BJ (cell line): ENCODE measurements around the gene FPR3. TPM values are rescaled to one million over a fixed set of nuclear protein-coding genes. Genes with fewer than 3 reads are reported as not detected.

ENCODE experiments used
- CTCF ChIA-PET: fragments of 350-600 bp; formaldehyde crosslinking; extraction: SDS; loops from one replicate; lab custom pipeline; 2021; ENCODE audit warnings: antibody characterized with exemption, inconsistent platforms; lab: Yijun Ruan, JAX
- POLR2A ChIA-PET: fragments of 300-600 bp; sonication (Branson Sonifier 250); formaldehyde crosslinking; extraction: SDS; loops from one replicate; lab custom pipeline; 2021; ENCODE audit warnings: antibody characterized with exemption; lab: Charles Lee
- DNase-seq: peaks from one replicate; pipeline ENCODE4 v3.0.0-alpha.2; 2011; ENCODE audit warnings: low read depth
- H3K27me3 ChIP-seq: 2 replicates; pipeline ENCODE4 v1.6.0; 2011; ENCODE audit warnings: low read length; ENCODE audit not compliant: control insufficient read depth, insufficient read depth
- H3K36me3 ChIP-seq: 2 replicates; pipeline ENCODE4 v1.5.1; 2011; ENCODE audit warnings: low read length; ENCODE audit not compliant: control insufficient read depth, insufficient read depth
- H3K4me3 ChIP-seq: 2 replicates; pipeline ENCODE4 v1.5.1; 2011; ENCODE audit warnings: low read depth, mild to moderate bottlenecking, control low read depth, low read length
- polyA minus RNA-seq: library from RNA; depleted of rRNA, polyadenylated mRNA; stranded (reverse); fragments of >200 nt; gene quantifications from 2 replicates; pipeline ENCODE4 v1.2.3, GENCODE V29; 2011; rRNA and poly(A)+ RNA removed
- polyA plus RNA-seq: library from polyadenylated mRNA; depleted of rRNA; stranded (reverse); fragments of >200 nt; gene quantifications from 2 replicates; pipeline ENCODE4 v1.2.3, GENCODE V29; 2011; rRNA removed
- TF ChIP-seq, protein P1 (sequence below): IDR thresholded peaks from 2 replicates; pipeline ENCODE4 v1.5.1; 2011; ENCODE audit warnings: low read depth, mild to moderate bottlenecking, control low read depth, inconsistent platforms, low read length, moderate library complexity; ENCODE audit not compliant: insufficient read depth

Gene FPR3, protein sequence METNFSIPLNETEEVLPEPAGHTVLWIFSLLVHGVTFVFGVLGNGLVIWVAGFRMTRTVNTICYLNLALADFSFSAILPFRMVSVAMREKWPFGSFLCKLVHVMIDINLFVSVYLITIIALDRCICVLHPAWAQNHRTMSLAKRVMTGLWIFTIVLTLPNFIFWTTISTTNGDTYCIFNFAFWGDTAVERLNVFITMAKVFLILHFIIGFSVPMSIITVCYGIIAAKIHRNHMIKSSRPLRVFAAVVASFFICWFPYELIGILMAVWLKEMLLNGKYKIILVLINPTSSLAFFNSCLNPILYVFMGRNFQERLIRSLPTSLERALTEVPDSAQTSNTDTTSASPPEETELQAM
- polyA plus RNA-seq (not detected in 2 replicates), polyA minus RNA-seq (not detected in 2 replicates)

DNA sequence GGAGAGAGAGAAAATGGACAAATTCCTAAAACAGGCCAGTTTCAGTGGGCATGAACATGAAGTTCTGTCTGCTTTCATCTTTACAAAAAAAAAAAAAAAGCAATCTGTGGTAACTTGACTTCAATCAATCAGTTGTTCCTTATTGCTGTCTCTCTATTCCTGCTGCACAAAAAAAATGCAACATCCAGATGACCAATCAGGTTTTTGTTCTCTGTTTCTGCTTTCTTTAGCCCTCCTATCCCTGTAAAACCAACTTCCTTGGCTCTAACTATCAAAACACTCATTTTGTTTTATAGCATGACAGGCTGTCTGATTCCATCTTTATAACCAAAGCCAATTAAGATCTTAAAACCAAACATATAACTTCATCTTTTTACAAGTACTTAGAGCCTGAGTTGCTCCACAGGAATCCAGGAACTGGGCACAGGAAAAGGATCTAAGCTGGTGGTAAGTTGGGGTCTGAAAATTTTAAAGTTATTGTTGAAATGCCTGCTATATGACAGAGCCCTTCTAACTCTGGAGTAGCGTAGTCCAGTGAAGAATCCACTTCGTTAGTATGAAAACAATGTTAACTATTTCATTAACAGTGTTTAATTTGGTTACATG is at the start of gene FPR3:
Gene FPR3 (plus strand): TSS at position 273 of the 606 bp plus-strand sequence. CDS start 28,592 bp downstream, outside the sequence.
- DNase-seq = no peak
- CTCF ChIA-PET = no interaction called here
- Histone ChIP-seq H3K27me3 (no peaks in the 10 kb centered on the region), H3K36me3 (no peaks in the 10 kb centered on the region), H3K4me3 (no peak within 1 kb of the TSS)
- TF ChIP-seq, protein P1, sequence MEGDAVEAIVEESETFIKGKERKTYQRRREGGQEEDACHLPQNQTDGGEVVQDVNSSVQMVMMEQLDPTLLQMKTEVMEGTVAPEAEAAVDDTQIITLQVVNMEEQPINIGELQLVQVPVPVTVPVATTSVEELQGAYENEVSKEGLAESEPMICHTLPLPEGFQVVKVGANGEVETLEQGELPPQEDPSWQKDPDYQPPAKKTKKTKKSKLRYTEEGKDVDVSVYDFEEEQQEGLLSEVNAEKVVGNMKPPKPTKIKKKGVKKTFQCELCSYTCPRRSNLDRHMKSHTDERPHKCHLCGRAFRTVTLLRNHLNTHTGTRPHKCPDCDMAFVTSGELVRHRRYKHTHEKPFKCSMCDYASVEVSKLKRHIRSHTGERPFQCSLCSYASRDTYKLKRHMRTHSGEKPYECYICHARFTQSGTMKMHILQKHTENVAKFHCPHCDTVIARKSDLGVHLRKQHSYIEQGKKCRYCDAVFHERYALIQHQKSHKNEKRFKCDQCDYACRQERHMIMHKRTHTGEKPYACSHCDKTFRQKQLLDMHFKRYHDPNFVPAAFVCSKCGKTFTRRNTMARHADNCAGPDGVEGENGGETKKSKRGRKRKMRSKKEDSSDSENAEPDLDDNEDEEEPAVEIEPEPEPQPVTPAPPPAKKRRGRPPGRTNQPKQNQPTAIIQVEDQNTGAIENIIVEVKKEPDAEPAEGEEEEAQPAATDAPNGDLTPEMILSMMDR = no peak
- POLR2A ChIA-PET = no interaction called here

- TF ChIP-seq, protein P1 = no peak
- Histone ChIP-seq H3K4me3 (no peak overlapping the region), H3K36me3 (no peaks in the 10 kb centered on the region), H3K27me3 (no peaks in the 10 kb centered on the region)
- CTCF ChIA-PET = no interaction called here
- POLR2A ChIA-PET = no interaction called here
- DNase-seq = no peak
Observed at GRCh38 chr19:51746731-51747130, 48.2 kb upstream of the FPR3 start.

DNA sequence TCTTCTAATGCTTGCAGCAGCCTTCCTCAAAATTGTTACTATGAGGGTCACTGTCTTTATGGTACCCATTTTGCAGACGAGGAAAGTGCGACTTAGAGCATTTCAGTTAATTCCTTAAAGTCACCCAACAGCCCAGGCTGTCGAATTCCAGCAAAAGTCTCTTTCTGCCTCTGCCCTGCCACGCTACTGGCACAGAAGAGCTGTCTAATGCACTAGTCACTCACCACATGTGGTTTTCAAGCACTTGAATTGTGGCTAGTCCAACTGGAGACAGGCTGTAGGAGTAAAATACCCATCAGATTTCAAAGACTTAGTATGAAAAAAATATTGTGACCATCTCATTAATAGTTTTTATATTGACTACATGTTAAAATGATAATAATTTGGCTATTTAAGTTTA is 45.0 kb upstream of the FPR3 start:
- DNase-seq = no peak
- ChIA-PET CTCF (no interaction called here), POLR2A (no interaction called here)
- no peak overlapping the region for H3K4me3 ChIP-seq
- H3K27me3 ChIP-seq = no peaks in the 10 kb centered on the region
- TF ChIP-seq, protein P1 = no peak
- no peaks in the 10 kb centered on the region for H3K36me3 ChIP-seq

GRCh38 chr19:51750400-51751094 is 44.4 kb upstream of the FPR3 start:
- TF ChIP-seq, protein P1 = no peak
- H3K36me3 ChIP-seq = no peaks in the 10 kb centered on the region
- H3K4me3 ChIP-seq = no peak overlapping the region
- ChIA-PET POLR2A (no interaction called here), CTCF (interaction anchor here (0.7 kb wide), 1 partner anchor 89 kb away, joined by 3 read pairs; no protein-coding TSS in a partner anchor)
- H3K27me3 ChIP-seq = no peaks in the 10 kb centered on the region
- DNase-seq = no peak

DNA sequence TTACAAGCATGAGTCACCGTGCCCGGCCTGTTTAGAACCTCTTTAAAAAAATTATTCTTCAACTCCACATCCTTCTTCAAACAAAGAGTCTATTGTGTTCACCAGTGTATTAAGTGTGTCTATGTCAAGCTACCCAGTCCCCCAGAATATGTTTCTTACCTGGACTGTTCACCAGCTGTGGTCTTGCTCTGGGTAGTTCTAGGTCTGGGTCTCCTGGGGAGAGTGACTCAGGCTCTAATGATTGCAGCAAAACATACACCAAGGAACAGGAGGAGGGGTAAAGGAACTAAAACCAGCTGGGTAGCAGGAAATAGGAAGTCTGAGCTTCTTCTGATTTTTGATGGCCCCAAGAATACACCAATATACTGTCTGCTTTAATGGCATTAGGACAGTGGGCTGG is 43.3 kb upstream of the FPR3 start, which contains the start of gene FPR1:
Gene FPR1 (minus strand): TSS at position 224 of the 400 bp plus-strand sequence. CDS start 4,884 bp downstream, outside the sequence.
- TF ChIP-seq, protein P1 = no peak

More for the DNA sequence above, 43.3 kb upstream of the FPR3 start, which contains the start of gene FPR1:
- no peak for DNase-seq
- Histone ChIP-seq H3K27me3 (no peaks in the 10 kb centered on the region), H3K4me3 (no peak within 1 kb of the TSS), H3K36me3 (no peaks in the 10 kb centered on the region)
- ChIA-PET POLR2A (no interaction called here), CTCF (interaction anchor here (0.7 kb wide), 1 partner anchor 90 kb away, joined by 3 read pairs; no protein-coding TSS in a partner anchor)
